ENCODE data around the gene EN1. TPM values are rescaled to one million over a fixed set of nuclear protein-coding genes. Genes with fewer than 3 reads are reported as not detected.

Gene EN1
- total RNA-seq, 1 donor from 2014 or later = not detected

- no peak overlapping the region for H3K27ac ChIP-seq
- H3K9me3 ChIP-seq = no peaks in the 10 kb centered on the region
- no peak for DNase-seq (ENCODE audit: extremely low spot score in 2 of 2)
- intact Hi-C loops (cut with DNase I) = no loop called here
- no peaks in the 10 kb centered on the region for H3K4me1 ChIP-seq
- no peak overlapping the region for H3K4me3 ChIP-seq
- H3K36me3 ChIP-seq = no peaks in the 10 kb centered on the region
- TF ChIP-seq POLR2A (IDR thresholded peaks at IDR 0.05) (no peak), CTCF (IDR thresholded peaks at IDR 0.05) (no peak), POLR2AphosphoS5 (IDR thresholded peaks at IDR 0.05; ENCODE audit: insufficient read depth in 1 of 2, low read depth in 1 of 2) (no peak)
- H3K27me3 ChIP-seq = no peaks in the 10 kb centered on the region
These were observed 52.9 kb downstream of the EN1 start for GRCh38 chr2:118794546-118794945.

Other genes with a start within 250 kb of the EN1 start
- gene MARCO, start 94.5 kb upstream of the EN1 start, total RNA-seq = 5.6 TPM

Data from vagina (tissue), 2 donors.